SH-SY5Y (cell line): ENCODE data around the gene PLCB4.

Source experiments
- GATA2 ChIP-seq: IDR thresholded peaks from 2 replicates; pipeline ENCODE4 v1.6.1; 2011; ENCODE audit warnings: mild to moderate bottlenecking, low read depth, low read length
- GATA3 ChIP-seq: IDR thresholded peaks from 2 replicates; pipeline ENCODE4 v1.6.1; 2011; ENCODE audit warnings: low read depth, mild to moderate bottlenecking, low read length, moderate library complexity

GRCh38 chr20:9402141-9402540 is 333.3 kb downstream of the PLCB4 start:
- TF ChIP-seq GATA2: no peak
- no peak for TF ChIP-seq GATA3
